ENCODE results near the gene MINDY1. TPM values are rescaled to one million over a fixed set of nuclear protein-coding genes. Genes with fewer than 3 reads are reported as not detected.

MINDY1 gene
- total and polyA plus RNA-seq, 10 of the 15 experiments (the other 5 are each of a cell fraction or from before 2014, with no cell fraction given), result 0.48 to 8.8 (median 5.0) TPM

GRCh38 chr1:150992626-150993025 lies 14.1 kb downstream of the MINDY1 start (continued):
- TF ChIP-seq JUND (IDR thresholded peaks at IDR 0.05; ENCODE audit: low read depth, low read length) (no peak), RBBP5 (conservative IDR thresholded peaks at IDR 0.05) (no peak), SIN3A (IDR thresholded peaks at IDR 0.05; ENCODE audit: low read depth, low read length) (no peak), POLR2AphosphoS5 (IDR thresholded peaks at IDR 0.05; ENCODE audit: low read length) (no peak), NFXL1 (IDR thresholded peaks at IDR 0.05; ENCODE audit: borderline replicate concordance) (no peak), E2F8 (IDR thresholded peaks at IDR 0.05; ENCODE audit: low read depth, partially characterized antibody) (no peak), CEBPZ (IDR thresholded peaks at IDR 0.05; ENCODE audit: low read depth, low read length) (no peak)
